Hematopoietic multipotent progenitor cell treated with erythropoietin and hydrocortisone succinate and interleukin-3 and kit ligand, for 15 days (in vitro differentiated cells): ENCODE results near the gene RRP8.

Experiments
- DNase-seq: peaks from one replicate; pipeline ENCODE4 v3.0.0-alpha.2; 2015; ENCODE audit warnings: low spot score

The RRP8 gene

DNA sequence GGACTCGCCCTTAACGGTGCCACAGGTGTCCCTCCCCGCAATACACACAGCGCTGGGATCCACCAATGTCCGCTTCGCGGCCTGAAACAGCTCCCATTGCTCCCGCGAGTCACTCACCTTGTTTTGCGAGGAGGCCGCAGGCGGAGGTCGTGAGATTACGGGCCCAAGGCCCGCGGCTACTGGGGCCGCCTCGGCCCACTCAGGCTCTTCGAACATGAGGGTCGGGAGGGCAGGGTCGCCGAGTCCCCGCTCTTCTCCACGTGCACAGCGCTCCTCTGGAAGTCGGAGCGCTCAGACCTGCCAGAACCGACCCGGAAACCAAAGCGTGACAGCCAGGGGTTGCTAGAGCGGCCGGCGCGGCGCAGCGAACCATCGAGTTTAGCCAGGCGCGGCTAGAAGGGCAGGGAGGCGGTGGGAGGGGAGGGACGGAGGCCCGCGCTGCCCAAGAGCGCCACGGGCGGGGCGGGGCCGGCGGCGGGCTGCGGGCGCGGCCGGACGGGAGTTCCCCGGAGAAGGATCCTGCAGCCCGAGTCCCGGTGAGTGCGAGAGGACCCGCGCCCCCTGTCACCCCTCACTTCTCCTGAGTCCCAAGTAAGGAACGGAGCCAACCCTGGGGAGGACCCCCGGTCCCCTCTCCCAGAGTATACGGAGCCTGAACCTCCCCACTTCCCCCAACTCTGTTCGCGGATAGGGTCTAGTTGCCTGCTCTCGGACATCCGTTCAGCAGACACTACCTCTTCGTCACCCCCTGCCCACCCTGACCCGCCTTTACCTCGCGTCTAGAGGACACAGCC is at the start of gene RRP8, which contains the start of gene ILK:
TSS of gene RRP8 (minus strand) at position 330 of the 794 bp plus-strand sequence. CDS start at position 216, 114 bp downstream.
TSS of gene ILK (plus strand) at position 488 of the 794 bp plus-strand sequence. CDS start 498 bp downstream, outside the sequence.
- DNase-seq: peak; percentile 89

GRCh38 chr11:6653097-6653496 is 49.7 kb upstream of the RRP8 start:
- DNase-seq: no peak

- DNase-seq: no peak
These were observed 48.8 kb upstream of the RRP8 start for GRCh38 chr11:6652182-6652581.

GRCh38 chr11:6650980-6651379 is 47.6 kb upstream of the RRP8 start:
- DNase-seq: no peak

DNA sequence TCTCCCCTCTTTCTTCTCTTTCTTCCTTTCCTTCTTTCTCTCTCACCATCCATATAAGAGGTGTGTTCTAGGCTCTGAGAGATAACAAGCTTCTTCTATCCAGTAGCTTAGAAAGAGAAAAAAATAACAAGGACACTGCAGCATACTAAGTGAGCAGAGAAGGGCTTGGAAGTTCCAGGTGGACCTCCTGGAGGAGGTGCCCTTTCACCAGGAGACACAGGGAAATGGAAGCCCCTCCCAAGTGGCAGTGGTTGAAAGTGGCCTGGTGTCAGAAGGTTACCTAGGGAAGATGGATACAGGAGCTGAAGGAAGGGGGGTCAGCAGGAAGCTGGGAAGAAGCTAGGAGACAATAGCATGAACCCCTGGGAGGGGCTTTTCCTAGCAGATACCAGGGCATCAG is 46.7 kb upstream of the RRP8 start:
- no peak for DNase-seq

GRCh38 chr11:6648501-6648900 is 45.1 kb upstream of the RRP8 start:
- no peak for DNase-seq

DNA sequence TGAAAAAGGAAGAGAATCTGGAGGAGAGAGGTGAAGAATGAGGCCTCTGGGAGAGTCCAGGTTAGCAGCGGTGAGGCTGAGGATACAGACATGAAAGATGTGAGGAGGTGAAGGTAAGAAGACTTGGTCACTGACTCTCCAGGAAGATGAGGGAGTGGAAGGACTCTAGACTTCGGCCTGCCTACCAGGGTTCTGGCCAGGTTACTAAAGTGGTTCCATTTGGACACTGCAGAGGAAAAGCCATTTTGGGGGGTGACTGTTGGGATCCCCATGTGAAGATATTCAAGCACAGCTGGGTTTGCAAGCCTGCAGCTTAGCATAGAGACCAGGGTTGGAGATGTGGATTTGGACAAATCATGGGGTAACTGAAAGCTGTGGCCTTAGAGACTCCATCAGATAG is 44.4 kb upstream of the RRP8 start:
- no peak for DNase-seq

DNA sequence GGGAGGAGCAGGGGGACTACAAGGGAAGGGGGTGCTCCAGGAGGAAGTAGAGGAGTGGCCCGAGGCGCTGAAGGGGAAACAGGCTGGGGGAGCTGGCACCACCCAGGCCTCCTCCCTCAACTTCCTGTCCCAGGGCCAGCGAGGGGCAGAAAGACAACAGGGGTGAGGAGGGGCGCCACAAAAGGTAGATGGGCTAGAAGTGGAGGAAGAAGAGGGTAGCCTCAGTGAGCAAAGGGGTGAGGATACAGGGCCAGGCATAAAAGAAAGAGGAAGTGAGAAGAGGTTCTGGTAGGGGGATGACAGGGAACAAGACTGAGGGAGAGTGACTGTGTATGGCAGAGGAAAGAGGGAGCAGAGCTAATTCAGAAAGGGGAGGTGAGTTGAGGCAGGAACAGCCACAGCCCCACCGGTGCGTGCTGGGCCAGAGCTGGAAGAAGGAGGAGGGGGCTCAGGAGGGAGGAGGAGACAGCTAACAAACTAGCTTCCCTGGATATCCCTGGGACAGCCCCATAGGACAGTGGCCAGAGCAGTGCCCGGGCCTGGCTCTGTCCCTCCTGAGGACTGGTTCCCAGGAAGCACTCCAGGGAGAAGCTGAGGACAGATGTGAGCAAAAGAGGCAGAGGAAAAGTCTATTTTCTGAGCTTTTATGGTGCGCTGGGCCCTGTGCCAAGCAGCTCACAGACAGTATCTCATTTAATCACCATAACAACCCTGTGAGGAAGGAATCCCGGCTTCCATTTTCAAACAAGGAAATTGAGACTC is 43.7 kb upstream of the RRP8 start:
- no peak for DNase-seq

DNA sequence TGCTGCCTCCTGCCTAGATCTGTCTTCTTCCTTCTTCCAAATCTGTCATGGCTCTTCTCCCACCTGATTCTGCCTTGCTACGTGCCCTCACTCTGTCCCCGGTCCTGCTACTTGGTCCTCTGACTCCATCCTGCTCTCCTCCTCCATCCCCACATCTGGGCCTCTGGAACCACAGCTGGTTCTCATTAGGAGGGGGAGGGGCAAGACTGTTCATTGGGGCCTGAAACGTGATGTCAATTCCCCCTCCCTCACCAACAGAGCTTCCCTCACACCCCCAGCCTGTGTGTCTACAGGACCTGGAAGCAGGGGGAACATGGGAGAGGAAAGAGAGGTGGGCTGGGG is 43.1 kb upstream of the RRP8 start:
- DNase-seq: no peak

- no peak for DNase-seq
These were observed 42.7 kb upstream of the RRP8 start for GRCh38 chr11:6646071-6646470.

GRCh38 chr11:6642957-6643356 is 39.5 kb upstream of the RRP8 start:
- DNase-seq: no peak

GRCh38 chr11:6640985-6641701 is 37.7 kb upstream of the RRP8 start:
- DNase-seq: no peak

DNA sequence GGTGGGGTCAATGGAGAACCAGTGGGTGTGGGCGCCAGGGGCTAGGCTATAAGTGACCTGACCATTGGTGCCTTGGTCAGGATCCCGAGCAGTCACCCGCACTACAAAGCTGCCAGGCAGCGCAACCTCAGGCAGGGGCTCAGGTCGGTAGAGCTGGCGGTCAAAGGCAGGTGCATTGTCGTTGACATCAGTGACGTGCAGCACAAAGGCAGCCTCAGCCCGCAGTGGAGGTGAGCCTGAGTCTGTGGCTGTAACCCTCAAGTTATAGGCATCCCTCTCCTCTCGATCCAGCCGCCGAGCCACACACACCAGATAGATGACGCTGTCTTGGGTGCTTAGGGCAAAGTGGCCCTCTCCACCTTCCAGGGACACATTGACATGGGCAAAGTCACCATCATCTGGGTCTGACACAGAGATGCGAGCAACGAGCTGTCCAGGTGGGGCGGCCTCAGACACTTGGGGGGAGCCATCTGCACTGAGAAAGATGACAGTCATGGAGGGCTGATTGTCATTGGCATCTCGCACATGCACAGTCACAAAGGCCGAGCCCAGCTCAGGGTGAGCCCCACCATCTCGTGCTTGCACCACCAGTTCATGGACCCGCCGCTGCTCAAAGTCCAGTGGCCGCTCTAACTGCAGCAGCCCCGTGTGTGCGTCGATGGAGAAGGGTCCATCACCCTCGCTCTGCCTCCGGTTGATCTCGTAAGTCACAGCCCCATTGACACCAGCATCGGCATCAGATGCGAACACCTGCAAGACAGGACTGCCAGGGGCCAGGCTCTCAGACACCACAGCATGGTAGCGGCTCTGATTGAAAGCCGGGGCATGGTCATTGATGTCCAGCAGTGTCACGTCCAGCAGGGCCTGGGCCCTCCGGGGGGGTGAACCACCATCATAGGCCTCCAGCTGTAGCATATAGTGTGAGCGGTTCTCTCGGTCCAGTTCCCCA is 36.9 kb upstream of the RRP8 start:
- no peak for DNase-seq

GRCh38 chr11:6638429-6638828 is 35.0 kb upstream of the RRP8 start:
- DNase-seq: peak; percentile 36

- no peak for DNase-seq
These were observed 34.5 kb upstream of the RRP8 start for GRCh38 chr11:6637871-6638270.

DNA sequence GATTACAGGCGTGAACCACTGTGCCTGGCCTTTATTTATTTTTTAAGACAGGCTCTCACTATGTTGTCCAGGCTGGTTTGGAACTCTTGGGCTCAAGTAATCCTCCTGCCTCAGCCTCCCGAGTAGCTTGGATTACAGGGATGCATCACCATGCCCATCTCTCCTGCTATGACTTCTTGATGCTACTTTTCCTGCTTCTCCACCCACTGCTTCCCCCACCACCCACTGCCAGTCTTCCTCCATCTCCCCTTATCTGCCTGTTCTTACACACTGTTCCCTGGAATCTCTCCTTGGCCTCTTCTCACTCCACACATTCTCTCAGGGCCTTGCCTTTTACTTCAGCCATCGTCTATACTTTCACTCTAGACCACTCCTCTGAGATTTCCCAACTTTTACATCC is 33.1 kb upstream of the RRP8 start:
- DNase-seq: no peak

DNA sequence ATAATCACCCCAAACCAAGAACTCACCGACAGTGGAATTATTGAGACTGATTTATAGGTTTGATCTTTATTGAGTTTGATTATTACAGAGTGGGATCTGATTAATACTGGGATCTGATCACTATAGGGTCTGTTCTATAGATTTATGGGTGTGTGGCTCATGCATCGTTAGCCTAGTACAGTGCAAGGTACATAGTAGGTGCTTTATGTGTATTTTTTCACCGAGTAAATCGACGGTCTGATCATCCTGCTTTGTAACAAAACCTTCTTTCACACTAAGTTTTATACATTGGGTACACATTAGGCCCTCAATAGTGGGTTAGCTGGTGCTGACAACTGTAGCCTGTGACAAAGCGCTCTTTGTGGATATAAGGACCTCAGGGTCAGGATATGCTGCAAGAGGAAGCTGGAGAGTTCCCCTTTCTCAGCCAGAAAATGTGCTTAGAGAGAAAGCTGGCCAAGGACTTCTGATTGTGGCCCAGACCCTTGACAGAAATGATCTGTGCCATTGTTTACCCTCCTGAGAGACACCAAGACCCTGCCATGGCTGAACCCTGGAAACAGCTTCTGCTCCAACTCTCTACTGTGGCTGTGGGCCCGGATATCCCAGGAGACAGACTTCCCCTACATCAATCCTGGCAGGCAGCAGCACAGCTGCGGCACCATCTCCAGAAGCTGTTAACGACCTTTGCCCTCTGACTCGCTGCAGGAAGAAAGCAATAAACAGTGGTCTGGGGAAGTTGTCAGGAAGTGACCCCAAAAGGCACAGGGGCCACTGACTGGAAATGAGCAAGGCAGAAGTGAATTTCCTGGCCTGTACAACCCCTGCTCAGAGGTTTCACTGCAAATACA is 31.9 kb upstream of the RRP8 start:
- no peak for DNase-seq

DNA sequence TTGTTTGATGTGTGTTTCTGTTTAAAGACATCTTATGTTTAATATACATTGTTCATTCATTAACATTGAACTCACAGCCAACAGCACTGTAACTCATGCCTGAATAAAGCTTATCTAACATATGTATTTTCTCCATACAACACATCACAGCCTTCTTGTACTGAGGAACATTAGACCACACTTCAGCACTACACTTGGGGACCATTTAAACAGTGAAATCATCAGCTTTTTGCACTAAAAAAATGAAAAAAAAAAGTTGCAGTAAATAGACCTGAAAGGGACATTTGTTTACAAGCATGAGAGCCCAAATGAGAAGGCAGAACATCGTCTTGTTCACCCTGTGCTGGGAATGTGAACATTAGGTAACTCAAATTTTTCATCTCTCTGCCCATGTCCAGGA is 31.1 kb upstream of the RRP8 start:
- DNase-seq: no peak

DNA sequence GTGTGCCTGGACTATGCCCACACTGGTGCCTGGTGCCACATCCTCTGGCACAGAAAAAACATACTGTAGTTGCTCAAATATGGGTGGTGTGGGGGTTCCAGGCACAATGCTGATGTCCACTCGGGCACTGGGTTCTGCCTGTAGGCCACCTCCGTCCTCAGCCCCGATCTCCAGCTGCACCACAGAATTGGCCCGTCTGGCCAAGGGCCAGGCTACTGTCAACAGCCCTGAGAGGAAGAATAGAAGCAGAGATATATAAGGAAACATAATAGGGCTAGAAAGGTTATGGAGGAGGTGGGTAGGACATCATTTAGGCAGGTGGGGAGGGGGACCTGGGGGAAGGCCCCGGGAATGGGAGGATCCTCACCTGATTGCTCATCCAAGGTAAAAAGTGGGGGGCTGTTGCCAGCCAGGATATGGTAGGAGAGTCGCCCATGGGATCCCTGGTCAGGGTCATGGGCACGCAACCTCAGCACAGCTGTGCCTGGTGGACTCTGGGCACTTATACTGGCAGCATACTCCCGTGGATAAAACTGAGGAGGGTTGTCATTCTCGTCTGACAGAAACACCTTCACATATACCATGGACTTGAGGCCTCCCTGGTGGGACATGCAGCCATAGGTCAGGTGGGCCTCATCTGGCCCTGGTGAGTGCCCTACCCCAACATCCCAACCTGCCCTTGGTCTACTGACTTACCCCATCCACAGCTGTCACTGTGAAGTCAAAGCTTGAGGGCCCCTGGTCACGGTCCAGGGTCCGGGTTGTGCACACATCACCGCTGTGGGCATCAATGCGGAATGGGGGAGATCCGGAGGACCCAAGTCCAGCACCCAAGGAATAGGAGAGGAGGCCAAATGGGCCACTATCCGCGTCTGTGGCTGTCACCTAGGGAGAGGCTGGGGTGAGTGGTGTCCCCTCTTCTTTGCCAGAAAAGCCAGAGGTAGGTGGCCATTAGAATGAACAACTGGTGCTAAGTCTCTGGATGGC is 30.3 kb upstream of the RRP8 start:
- DNase-seq: no peak
